Measurements from ENCODE around the gene LRP1B.

- TF ChIP-seq BACH2 (CRISPR knock-in tag; IDR thresholded peaks at IDR 0.05; ENCODE audit: borderline replicate concordance) (no peak), RARB (CRISPR knock-in tag; IDR thresholded peaks at IDR 0.05) (no peak), ISL1 (CRISPR knock-in tag; IDR thresholded peaks at IDR 0.05) (no peak), ZNF8 (CRISPR knock-in tag; IDR thresholded peaks at IDR 0.05) (no peak), ARNTL (CRISPR knock-in tag; IDR thresholded peaks at IDR 0.05; ENCODE audit: borderline replicate concordance, low read depth) (no peak)
- TF ChIP-seq, protein P1, sequence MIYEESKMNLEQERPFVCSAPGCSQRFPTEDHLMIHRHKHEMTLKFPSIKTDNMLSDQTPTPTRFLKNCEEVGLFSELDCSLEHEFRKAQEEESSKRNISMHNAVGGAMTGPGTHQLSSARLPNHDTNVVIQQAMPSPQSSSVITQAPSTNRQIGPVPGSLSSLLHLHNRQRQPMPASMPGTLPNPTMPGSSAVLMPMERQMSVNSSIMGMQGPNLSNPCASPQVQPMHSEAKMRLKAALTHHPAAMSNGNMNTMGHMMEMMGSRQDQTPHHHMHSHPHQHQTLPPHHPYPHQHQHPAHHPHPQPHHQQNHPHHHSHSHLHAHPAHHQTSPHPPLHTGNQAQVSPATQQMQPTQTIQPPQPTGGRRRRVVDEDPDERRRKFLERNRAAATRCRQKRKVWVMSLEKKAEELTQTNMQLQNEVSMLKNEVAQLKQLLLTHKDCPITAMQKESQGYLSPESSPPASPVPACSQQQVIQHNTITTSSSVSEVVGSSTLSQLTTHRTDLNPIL (CRISPR knock-in tag; IDR thresholded peaks at IDR 0.05; ENCODE audit: low read depth): no peak
Measured at GRCh38 chr2:141943918-141944317, 186.9 kb downstream of the LRP1B start.

All from SK-N-SH treated with all-trans-retinoic acid at 6 μM for 48 hours (cell line).